HG02763 (cell line): ENCODE results near the gene MACROD1.

Experiments used
- ATAC-seq: cut with Tn5 transposase; IDR thresholded peaks from one replicate; pipeline ENCODE4 v1.9.1; 2021; ENCODE audit warnings: mild to moderate bottlenecking, moderate library complexity; ENCODE audit not compliant: unreplicated experiment

Gene MACROD1

GRCh38 chr11:64039012-64039665, 126.8 kb downstream of the MACROD1 start:
- ATAC-seq: no peak

GRCh38 chr11:64038500-64038899, 127.4 kb downstream of the MACROD1 start:
- ATAC-seq: no peak

GRCh38 chr11:64037027-64037634, 128.8 kb downstream of the MACROD1 start:
- ATAC-seq: no peak

GRCh38 chr11:64036087-64037026, 129.6 kb downstream of the MACROD1 start:
- no peak for ATAC-seq

GRCh38 chr11:64035576-64035975, 130.3 kb downstream of the MACROD1 start, which contains the start of gene FLRT1:
FLRT1 (plus strand) TSS chr11:64035931; CDS start chr11:64116268, 80,337 bp downstream.
- no peak for ATAC-seq

GRCh38 chr11:64035081-64035524, 130.8 kb downstream of the MACROD1 start:
- ATAC-seq: no peak

- no peak for ATAC-seq
Observed at GRCh38 chr11:64034411-64034811, 131.5 kb downstream of the MACROD1 start.

- ATAC-seq: no peak
Observed at GRCh38 chr11:64032050-64032449, 133.9 kb downstream of the MACROD1 start.

- no peak for ATAC-seq
Observed at GRCh38 chr11:64031001-64031400, 134.9 kb downstream of the MACROD1 start.

- ATAC-seq: no peak
Observed at GRCh38 chr11:64029773-64030172, 136.1 kb downstream of the MACROD1 start.

GRCh38 chr11:64028398-64029115, 137.4 kb downstream of the MACROD1 start:
- no peak for ATAC-seq

- ATAC-seq: no peak
Observed at GRCh38 chr11:64027651-64028397, 138.1 kb downstream of the MACROD1 start.

- ATAC-seq: no peak
Observed at GRCh38 chr11:64026575-64027205, 139.2 kb downstream of the MACROD1 start.

GRCh38 chr11:64025205-64025604, 140.7 kb downstream of the MACROD1 start:
- no peak for ATAC-seq

GRCh38 chr11:64023712-64024710, 141.9 kb downstream of the MACROD1 start:
- ATAC-seq: no peak

GRCh38 chr11:64022125-64022784, 143.7 kb downstream of the MACROD1 start:
- no peak for ATAC-seq

GRCh38 chr11:64021757-64022093, 144.2 kb downstream of the MACROD1 start:
- no peak for ATAC-seq
